ENCODE results near the gene ITIH5. TPM values are rescaled to one million over a fixed set of nuclear protein-coding genes. Genes with fewer than 3 reads are reported as not detected.
A peak's percentile ranks its signal among the peaks of the same experiment; 100 is the strongest.
"Not testable (repeated sequence)": the region's sequence is repeated elsewhere in the genome, so short reads cannot be mapped to it uniquely, and the experiment has no call there.

ITIH5 gene
- total RNA-seq: not detected

DNA sequence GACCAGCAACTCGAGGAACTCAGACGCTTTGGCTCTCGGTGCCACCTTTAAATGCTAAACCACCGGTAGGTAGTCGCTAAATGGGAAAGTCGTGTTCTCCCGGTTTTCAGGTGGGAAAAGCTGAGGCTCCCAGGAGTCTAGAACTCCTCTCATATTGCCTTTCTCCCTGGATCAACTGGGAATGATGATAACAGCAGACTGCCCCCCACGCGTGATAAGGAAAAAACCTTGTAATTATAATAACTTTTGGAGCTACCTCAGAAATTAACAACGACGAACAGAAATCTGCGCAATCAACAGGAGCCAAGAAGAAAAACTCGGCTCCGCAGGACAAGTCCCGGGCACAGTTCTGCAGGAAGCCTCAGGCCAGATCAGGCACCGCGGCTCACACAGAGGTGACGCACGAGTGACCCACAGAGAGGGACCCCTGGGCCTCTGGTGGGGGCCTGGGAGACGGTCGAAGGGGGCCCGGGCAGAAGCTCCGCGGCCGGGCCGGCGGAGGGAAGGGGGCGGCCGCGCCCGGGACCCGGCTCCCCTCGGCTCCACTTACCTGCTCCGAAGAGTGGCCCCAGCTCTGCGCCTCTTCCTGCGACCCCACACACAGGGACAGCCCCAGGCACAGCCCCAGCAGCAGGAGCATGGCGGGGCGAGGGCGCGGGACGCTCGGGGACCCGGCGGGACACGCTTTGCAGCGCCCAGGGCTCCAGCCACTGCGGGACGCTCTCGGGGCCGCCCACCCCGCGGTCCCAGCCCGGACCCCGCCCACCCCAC lies at the start of gene ITIH5:
Gene ITIH5 (minus strand): TSS at position 714 of the 771 bp plus-strand sequence. CDS start 74 bp downstream, at position 640.
- Mint-ChIP-seq H3K4me3 (peak within 1 kb of the TSS; percentile 74), H3K27me3 (ENCODE audit: low read depth) (peaks cover 49% of the 10 kb centered on the region), H3K4me1 (ENCODE audit: low read depth) (peaks cover 13% of the 10 kb centered on the region), H3K9me3 (no peaks in the 10 kb centered on the region), H3K36me3 (ENCODE audit: insufficient read depth) (no peaks in the 10 kb centered on the region)
- DNase-seq: no peak
- ATAC-seq: peak; percentile 39 to 44

DNA sequence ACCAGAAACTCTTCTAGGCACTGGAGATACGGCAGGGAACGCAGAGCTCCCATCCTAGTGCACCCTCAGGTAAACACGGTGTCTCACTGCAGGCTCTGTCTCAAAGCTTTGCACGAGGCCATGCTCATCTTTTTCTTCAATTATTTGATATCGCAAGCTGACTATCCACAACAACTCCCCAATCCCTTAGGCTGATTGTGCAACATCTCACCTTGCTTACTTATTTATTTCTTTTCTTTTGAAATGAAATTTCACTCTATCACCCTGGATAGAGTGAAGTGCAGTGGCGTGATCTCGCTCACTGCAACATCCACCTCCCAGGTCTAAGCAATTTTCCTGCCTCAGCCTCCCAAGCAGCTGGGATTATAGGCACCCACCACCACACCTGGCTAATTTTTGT lies 48.7 kb upstream of the ITIH5 start:
- ATAC-seq (no peak), DNase-seq (no peak)
- Mint-ChIP-seq H3K4me1 (ENCODE audit: low read depth) (no peaks in the 10 kb centered on the region), H3K36me3 (ENCODE audit: insufficient read depth) (no peaks in the 10 kb centered on the region), H3K4me3 (no peak overlapping the region), H3K27me3 (ENCODE audit: low read depth) (peaks cover 19% of the 10 kb centered on the region), H3K9me3 (no peaks in the 10 kb centered on the region)

DNA sequence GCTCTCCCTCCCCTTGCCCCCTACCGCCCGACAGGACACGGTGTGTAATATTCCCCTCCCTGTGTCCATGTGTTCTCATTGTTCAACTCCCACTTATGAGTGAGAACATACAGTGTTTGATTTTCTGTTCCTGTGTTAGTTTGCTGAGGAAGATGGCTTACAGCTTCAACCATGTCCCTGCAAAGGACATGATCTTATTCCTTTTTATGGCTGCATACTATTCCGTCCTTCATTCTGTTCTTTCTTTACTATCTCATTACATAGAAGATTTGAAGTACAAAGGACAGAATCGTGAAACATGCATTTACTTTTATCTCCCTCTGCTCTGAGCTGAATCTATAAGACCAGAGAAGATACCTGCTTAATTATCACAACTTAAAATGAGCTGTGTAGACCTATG lies 44.3 kb upstream of the ITIH5 start:
- H3K4me1 Mint-ChIP-seq (ENCODE audit: low read depth); H3K4me3 Mint-ChIP-seq; H3K36me3 Mint-ChIP-seq (ENCODE audit: insufficient read depth); ATAC-seq; H3K9me3 Mint-ChIP-seq; DNase-seq: not testable (repeated sequence)
- peaks cover 28% of the 10 kb centered on the region for H3K27me3 Mint-ChIP-seq (ENCODE audit: low read depth)

DNA sequence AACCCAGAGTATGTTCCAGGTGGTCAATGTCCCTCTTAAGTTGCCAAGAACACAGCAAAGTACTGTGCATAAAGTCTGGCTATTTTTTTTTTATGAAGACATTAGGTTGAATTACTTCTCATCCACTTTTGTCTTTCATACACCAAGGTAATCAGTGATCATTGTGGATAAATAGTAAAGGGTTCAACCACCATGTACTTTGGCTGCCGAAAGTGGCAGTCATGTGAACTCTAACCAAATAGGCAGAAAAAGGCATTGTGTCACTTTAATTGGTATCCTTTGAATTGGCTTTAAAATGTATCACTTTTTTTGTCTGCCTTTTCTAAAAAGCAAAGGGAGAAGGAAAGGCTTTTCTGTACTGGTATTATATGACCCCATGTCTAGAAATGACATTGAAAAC lies 43.7 kb upstream of the ITIH5 start:
- H3K4me3 Mint-ChIP-seq: no peak overlapping the region
- H3K9me3 Mint-ChIP-seq: no peaks in the 10 kb centered on the region
- peaks cover 26% of the 10 kb centered on the region for H3K27me3 Mint-ChIP-seq (ENCODE audit: low read depth)
- DNase-seq: no peak
- no peaks in the 10 kb centered on the region for H3K36me3 Mint-ChIP-seq (ENCODE audit: insufficient read depth)
- H3K4me1 Mint-ChIP-seq (ENCODE audit: low read depth): no peaks in the 10 kb centered on the region
- ATAC-seq: no peak

DNA sequence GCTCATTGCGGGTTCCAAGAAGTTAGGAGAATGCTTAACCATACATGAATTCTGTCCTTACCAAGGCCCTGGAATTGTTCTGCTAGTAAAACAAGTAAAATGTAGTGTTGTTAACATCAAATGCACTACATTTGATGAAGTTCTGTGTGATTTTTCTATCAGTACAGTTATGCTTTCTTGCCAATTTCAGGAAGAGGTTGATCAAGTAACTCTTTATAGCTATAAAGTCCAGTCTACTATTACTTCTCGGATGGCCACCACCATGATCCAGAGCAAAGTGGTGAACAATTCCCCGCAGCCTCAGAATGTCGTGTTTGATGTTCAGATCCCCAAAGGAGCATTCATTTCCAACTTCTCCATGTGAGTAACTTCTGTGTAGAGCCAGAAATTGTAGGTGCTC lies 42.1 kb upstream of the ITIH5 start:
- DNase-seq: no peak
- no peak for ATAC-seq
- H3K36me3 Mint-ChIP-seq (ENCODE audit: insufficient read depth): no peaks in the 10 kb centered on the region

DNA sequence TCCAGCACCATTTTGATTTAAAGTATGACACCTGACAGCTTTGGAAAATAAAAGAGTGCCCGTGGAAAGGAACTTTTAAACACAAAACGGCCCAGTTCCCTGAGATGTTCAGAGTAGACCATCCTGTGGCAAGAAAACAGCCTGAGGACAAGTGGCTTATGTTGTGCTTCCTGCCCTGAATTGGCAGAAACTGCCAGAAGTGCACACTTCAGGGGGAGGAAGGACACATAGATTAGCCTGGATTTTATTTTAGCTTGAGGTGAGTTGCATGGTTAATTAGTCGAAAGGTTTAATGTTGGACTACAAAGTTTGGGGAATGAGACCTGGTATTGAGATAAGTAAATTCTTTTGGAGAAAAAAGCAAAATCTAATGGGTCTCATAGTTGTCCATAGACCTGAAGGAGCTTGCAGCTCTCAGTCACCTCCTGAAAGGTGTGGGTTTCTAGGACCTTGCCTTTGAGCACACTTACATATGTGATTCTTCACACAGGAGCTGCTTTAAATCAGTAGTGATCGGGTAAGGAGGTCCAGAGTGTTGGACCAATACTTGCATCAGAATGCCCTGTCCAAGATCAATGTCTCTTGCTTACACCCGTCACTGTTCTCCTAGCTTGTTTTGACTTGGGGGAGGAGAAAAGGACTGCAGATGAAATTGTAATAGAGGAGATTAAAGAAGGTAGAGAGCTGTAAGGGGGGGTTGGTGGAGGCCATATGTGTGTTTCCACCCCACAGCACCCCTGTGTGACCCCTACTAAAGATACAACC lies 41.3 kb upstream of the ITIH5 start:
- Mint-ChIP-seq H3K4me3 (no peak overlapping the region), H3K4me1 (ENCODE audit: low read depth) (no peaks in the 10 kb centered on the region), H3K9me3 (no peaks in the 10 kb centered on the region), H3K27me3 (ENCODE audit: low read depth) (peaks cover 31% of the 10 kb centered on the region), H3K36me3 (ENCODE audit: insufficient read depth) (no peaks in the 10 kb centered on the region)
- DNase-seq: no peak
- no peak for ATAC-seq

More for the DNA sequence above, 42.1 kb upstream of the ITIH5 start:
- no peaks in the 10 kb centered on the region for H3K9me3 Mint-ChIP-seq
- H3K27me3 Mint-ChIP-seq (ENCODE audit: low read depth): peaks cover 30% of the 10 kb centered on the region
- H3K4me3 Mint-ChIP-seq: no peak overlapping the region
- no peaks in the 10 kb centered on the region for H3K4me1 Mint-ChIP-seq (ENCODE audit: low read depth)

DNA sequence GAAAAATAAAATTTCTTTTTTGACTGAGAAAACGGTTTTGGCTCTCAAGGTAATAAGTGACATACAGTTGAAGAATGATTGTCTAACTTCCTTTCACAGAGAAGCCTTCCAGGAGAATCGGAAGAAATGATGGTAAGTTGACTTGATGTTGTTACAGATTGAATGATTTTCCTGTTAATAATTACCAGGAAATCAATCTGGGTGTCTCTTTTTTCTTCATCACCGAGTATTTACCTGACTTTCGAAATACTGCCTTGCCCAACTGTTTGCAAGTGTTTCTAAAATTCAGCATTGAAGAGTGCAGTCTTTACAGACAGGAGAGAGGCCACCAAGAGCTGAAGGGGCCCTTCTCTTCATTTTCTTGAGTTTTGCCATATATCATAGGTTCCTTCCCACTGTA lies 40.3 kb upstream of the ITIH5 start:
- DNase-seq: no peak
- no peaks in the 10 kb centered on the region for H3K4me1 Mint-ChIP-seq (ENCODE audit: low read depth)
- H3K4me3 Mint-ChIP-seq: no peak overlapping the region
- H3K27me3 Mint-ChIP-seq (ENCODE audit: low read depth): peaks cover 35% of the 10 kb centered on the region
- no peaks in the 10 kb centered on the region for H3K9me3 Mint-ChIP-seq
- H3K36me3 Mint-ChIP-seq (ENCODE audit: insufficient read depth): no peaks in the 10 kb centered on the region
- ATAC-seq: no peak

DNA sequence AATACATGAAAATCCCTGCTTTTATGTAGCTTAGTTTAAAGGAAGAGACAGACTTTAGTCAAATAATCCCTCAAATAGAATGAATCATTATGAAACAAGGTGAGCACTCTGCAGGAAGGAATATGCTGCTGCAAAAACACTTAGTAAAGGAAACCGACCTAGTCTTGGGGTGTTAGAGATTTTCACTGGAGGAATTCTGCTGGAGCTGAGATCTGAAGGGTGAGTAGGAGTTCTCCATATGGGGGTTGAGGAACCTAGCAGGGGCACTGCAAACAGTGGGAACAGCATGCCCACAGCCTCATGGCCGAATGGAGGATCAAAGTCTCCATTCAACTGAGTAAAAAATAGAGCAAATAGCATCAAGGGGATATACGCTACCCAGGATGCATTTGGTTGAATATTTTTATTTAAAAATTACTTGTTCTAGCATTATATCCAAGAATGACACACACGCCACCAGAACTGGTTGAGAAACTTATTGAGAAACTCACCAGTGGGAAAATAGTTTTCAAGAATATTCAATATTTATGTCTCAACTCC lies 39.8 kb upstream of the ITIH5 start:
- no peak for ATAC-seq
- Mint-ChIP-seq H3K4me1 (ENCODE audit: low read depth) (no peaks in the 10 kb centered on the region), H3K36me3 (ENCODE audit: insufficient read depth) (no peaks in the 10 kb centered on the region)

DNA sequence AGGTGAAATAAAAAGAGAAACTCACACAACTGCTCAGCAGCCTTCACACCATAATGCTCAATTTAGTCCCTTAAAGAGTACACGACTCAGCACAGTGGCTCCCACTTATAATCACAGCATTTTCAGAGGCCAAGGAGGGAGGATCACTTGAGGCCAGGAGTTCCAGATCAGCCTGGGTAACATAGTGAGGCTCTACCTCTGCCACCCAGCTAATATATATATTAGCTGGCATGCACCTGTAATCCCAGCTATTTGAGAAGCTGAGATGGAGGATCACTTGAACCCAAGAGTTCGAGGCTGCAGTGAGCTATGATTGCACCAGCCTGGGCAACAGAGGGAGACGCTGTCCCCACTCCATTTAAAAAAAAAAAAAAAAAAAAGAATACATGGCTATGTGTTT lies 38.6 kb upstream of the ITIH5 start:
- peaks cover 46% of the 10 kb centered on the region for H3K27me3 Mint-ChIP-seq (ENCODE audit: low read depth)
- ATAC-seq: no peak
- no peak for DNase-seq
- H3K36me3 Mint-ChIP-seq (ENCODE audit: insufficient read depth): no peaks in the 10 kb centered on the region
- H3K4me1 Mint-ChIP-seq (ENCODE audit: low read depth): no peaks in the 10 kb centered on the region
- no peaks in the 10 kb centered on the region for H3K9me3 Mint-ChIP-seq
- H3K4me3 Mint-ChIP-seq: no peak overlapping the region

More for the DNA sequence above, 39.8 kb upstream of the ITIH5 start:
- no peaks in the 10 kb centered on the region for H3K9me3 Mint-ChIP-seq
- H3K4me3 Mint-ChIP-seq: no peak overlapping the region
- DNase-seq: no peak
- peaks cover 37% of the 10 kb centered on the region for H3K27me3 Mint-ChIP-seq (ENCODE audit: low read depth)

DNA sequence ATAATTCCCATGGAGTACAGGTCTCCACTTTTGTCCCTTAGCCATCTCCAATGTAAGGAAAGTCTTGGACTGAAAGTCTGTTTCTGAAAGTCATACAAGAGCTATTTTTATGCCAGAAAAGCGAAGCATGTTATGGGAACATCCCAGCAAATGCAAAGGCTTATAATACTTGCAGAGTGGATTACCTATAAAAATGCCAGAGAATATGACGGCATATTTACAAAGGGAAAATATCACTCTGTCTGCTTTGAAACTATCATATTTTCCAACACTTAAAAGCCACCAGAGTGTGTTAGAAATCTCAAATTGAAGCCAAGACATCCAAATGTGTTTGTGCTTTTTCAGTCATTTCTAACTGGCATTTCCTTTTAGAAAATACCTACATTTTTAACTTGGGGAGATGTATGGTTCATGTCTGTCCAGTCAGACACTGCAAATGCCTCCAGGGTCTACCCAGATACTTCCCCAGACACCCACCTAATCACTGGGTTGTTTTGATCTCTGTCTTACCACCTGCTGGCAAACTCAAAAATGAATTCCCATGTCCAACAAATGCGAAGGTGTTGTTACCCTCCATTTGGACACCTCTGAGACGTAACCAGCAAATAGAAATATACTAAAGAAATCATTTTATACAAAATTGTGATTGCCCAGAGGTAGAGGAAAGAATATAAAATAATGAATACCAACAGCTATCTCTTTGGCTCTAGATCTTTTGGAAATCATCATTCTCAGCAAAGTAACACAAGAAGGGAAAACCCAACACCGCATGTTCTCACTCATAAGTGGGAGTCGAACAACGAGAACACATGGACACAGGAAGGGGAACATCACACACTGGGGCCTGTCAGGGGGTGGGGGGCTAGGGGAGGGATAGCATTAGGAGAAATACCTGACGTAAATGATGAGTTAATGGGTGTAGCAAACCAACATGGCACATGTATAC lies 37.6 kb upstream of the ITIH5 start:
- no peak overlapping the region for H3K4me3 Mint-ChIP-seq
- H3K4me1 Mint-ChIP-seq (ENCODE audit: low read depth): no peaks in the 10 kb centered on the region
- no peak for ATAC-seq
- DNase-seq: no peak
- peaks cover 52% of the 10 kb centered on the region for H3K27me3 Mint-ChIP-seq (ENCODE audit: low read depth)
- H3K36me3 Mint-ChIP-seq (ENCODE audit: insufficient read depth): no peaks in the 10 kb centered on the region
- no peaks in the 10 kb centered on the region for H3K9me3 Mint-ChIP-seq

DNA sequence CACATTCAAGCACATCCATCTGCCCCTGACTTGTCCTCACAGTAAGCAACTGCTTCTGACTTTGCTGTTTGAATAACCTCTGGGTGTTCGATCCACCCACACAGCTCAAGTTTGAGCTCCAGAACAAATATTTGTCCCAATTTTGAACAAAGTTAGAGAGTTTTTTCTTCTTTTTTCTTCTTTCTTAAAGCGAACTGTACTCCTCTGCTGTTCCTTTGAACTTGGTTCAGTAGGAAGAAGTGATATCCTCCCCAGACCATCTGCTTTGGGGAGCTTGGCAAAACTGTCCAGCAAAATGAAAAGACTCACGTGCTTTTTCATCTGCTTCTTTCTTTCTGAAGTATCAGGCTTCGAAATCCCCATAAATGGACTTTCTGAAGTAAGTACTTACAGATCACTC lies 36.4 kb upstream of the ITIH5 start, which contains the start of gene ITIH2:
Gene ITIH2 (plus strand): TSS at position 177 of the 400 bp plus-strand sequence. CDS start 119 bp downstream, at position 296.
- Mint-ChIP-seq H3K4me1 (ENCODE audit: low read depth) (no peaks in the 10 kb centered on the region), H3K36me3 (ENCODE audit: insufficient read depth) (no peaks in the 10 kb centered on the region), H3K27me3 (ENCODE audit: low read depth) (peaks cover 57% of the 10 kb centered on the region), H3K4me3 (no peak within 1 kb of the TSS), H3K9me3 (no peaks in the 10 kb centered on the region)
- no peak for ATAC-seq
- no peak for DNase-seq

DNA sequence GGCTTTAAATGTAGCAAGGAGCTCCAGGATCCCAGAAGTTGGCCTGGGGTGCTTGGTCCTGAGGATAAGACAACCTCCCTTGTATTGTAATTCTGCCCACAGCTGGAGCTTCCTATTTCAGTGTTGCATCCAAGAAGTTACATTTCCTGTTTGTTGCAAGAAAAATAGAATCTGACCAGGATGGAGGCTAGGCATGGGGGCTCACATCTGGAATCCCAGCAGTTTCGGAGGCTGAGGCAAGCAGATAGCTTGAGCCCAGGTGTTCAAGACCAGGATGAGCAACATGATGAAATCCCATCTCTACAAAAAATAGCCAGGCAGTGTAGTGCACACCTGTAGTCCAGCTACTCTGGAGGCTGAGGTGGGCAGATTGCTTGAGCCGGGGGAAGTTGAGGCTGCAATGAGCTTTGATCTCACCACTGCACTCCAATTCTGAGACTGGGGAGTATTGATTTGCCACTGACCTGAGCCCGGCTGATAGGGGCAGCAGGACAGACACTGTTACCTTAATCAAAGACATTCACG lies 35.6 kb upstream of the ITIH5 start:
- no peak for DNase-seq

DNA sequence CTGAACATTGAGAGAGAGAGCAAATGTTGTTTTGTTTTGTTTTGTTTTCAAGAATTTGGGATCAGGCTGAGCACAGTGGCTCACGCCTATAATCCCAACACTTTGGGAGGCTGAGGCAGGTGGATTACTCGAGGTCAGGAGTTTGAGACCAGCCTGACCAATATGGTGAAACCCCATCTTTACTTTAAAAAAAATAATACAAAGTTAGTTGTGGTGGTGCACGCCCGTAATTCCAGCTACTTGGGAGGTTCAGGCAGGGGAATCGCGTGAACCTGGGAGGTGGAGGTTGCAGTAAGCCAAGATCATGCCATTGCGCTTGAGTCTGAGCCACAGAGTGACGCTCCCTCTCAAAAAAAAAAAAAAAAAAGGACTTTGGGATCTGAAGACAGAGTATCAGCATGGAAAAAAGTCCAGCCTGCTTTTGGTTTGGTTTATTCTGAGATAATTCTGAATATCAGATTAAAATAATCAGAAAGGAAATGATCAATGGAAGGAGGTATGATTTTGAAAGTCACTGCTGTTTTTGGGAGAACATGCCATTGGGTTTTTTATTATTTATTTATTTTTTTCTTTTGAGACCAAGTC lies 34.5 kb upstream of the ITIH5 start:
- no peak overlapping the region for H3K4me3 Mint-ChIP-seq
- no peak for ATAC-seq
- H3K4me1 Mint-ChIP-seq (ENCODE audit: low read depth): no peaks in the 10 kb centered on the region

More for the DNA sequence above, 35.6 kb upstream of the ITIH5 start:
- Mint-ChIP-seq H3K36me3 (ENCODE audit: insufficient read depth) (no peaks in the 10 kb centered on the region), H3K9me3 (no peaks in the 10 kb centered on the region), H3K4me3 (no peak overlapping the region), H3K27me3 (ENCODE audit: low read depth) (peaks cover 54% of the 10 kb centered on the region), H3K4me1 (ENCODE audit: low read depth) (no peaks in the 10 kb centered on the region)
- no peak for ATAC-seq

More for the DNA sequence above, 34.5 kb upstream of the ITIH5 start:
- no peaks in the 10 kb centered on the region for H3K9me3 Mint-ChIP-seq
- H3K36me3 Mint-ChIP-seq (ENCODE audit: insufficient read depth): no peaks in the 10 kb centered on the region
- peaks cover 47% of the 10 kb centered on the region for H3K27me3 Mint-ChIP-seq (ENCODE audit: low read depth)
- no peak for DNase-seq

Measured in activated T-cell treated with anti-CD3 and anti-CD28 coated beads, Interleukin-2, amount 50 U/mL, for 4 hours (primary cell).